Lung (tissue), 12 donors: ENCODE measurements around the gene LRFN3. TPM values are rescaled to one million over a fixed set of nuclear protein-coding genes. Genes with fewer than 3 reads are reported as not detected.

ENCODE experiments used
- ATAC-seq: fragments of 200-7000 bp; cut with Tn5 transposase; one replicate; pipeline ENCODE4 v1.9.1; 2020; ENCODE audit warnings: moderate number of reproducible peaks; ENCODE audit not compliant: insufficient read depth, low FRiP score
- DNase-seq, 3 donors: peaks; one replicate each; pipeline ENCODE4 v3.0.0-alpha.2; 2013 to 2017
- H3K27ac ChIP-seq, 2 donors: one replicate each; pipeline ENCODE4 v1.5.1; 2013; ENCODE audit warnings: mild to moderate bottlenecking in 2 of 2, moderate library complexity in 2 of 2, control low read depth in 1 of 2, inconsistent platforms in 1 of 2, low read depth in 1 of 2, low read length in 1 of 2
- H3K27me3 ChIP-seq, 3 donors: one replicate each; pipeline ENCODE4 v1.5.1; 2013; ENCODE audit warnings: low read length in 2 of 3; ENCODE audit not compliant: control insufficient read depth in 3 of 3, insufficient read depth in 3 of 3
- H3K36me3 ChIP-seq, 4 donors: one replicate each; pipeline ENCODE4 v1.5.1; 2013; ENCODE audit warnings: low read length in 4 of 4, mild to moderate bottlenecking in 1 of 4, moderate library complexity in 1 of 4; ENCODE audit not compliant: control insufficient read depth in 4 of 4, insufficient read depth in 4 of 4
- H3K4me1 ChIP-seq, 5 donors: one replicate each; pipeline ENCODE4 v1.5.1; 2013; ENCODE audit warnings: low read length in 5 of 5, mild to moderate bottlenecking in 2 of 5, moderate library complexity in 1 of 5; ENCODE audit not compliant: control insufficient read depth in 5 of 5, insufficient read depth in 5 of 5
- H3K4me3 ChIP-seq: one replicate; pipeline ENCODE4 v1.5.1; 2013; ENCODE audit warnings: mild to moderate bottlenecking, control low read depth, moderate library complexity
- H3K9ac ChIP-seq, 2 donors: one replicate each; pipeline ENCODE4 v1.5.1; 2013; ENCODE audit warnings: low read length in 2 of 2, control low read depth in 1 of 2; ENCODE audit not compliant: insufficient read depth in 1 of 2
- H3K9me3 ChIP-seq, 4 donors: one replicate each; pipeline ENCODE4 v1.5.1; 2013; ENCODE audit warnings: low read length in 3 of 4, mild to moderate bottlenecking in 1 of 4, moderate library complexity in 1 of 4; ENCODE audit not compliant: control insufficient read depth in 4 of 4, insufficient read depth in 3 of 4
- WGBS, 2 donors: extraction: QIAGEN DNeasy Blood & Tissue Kit; methylation state at CpG; one replicate each; pipeline ENCODE4 v1.1.7; 2013; 5-methylcytosine and 5-hydroxymethylcytosine counted together
- polyA plus RNA-seq, 2 donors: library from polyadenylated mRNA; stranded (reverse); fragments of 200-250 nt; gene quantifications; one replicate each; pipeline ENCODE4 v1.2.1, GENCODE V29; 2013
- total RNA-seq, 2 donors: library from RNA; depleted of rRNA in 1 of 2; stranded (reverse); fragments of >200 nt in 1 of 2; gene quantifications; one replicate each; pipeline ENCODE4 v1.2.1, GENCODE V29; 2014 to 2021
- TF ChIP-seq, protein P1 (sequence below): IDR thresholded peaks from 2 replicates; pipeline ENCODE4 v1.5.1; 2012; ENCODE audit warnings: mild to moderate bottlenecking; ENCODE audit errors: control extremely low read depth, extremely low read depth
- donor health status: control.
- donor health status: control.
- donor health status: Bipolar disorder and iron deficiency.
- donor health status: healthy.
- donor health status: DM: yes; HTN: yes; CAD: no.

LRFN3 gene
- total and polyA plus RNA-seq, 4 donors, result 3.6 to 14.0 (median 7.6) TPM

DNA sequence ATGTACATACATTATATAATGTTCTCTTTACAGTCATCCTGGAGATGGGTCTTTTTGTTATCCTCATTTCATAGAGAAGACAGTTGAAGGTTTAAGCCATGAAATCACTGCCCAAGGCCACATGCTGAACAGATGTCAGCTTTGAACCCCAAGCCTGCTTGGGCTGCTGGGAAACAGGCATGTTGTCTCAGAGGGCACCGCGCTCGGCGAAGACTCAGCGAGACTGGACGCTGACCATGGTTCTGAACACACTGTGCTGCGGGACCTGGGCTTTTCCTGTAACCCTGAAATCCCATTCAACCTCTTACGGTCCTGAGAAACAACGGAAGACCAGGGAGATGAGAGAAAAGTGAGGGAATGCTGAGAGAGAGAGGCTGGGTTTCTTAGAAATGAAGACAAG is 27.3 kb downstream of the LRFN3 start:
- no peak overlapping the region for H3K27ac ChIP-seq
- H3K27me3 ChIP-seq, result peaks cover 0 to 20% (median 13%) of the 10 kb centered on the region in 3 donors
- H3K36me3 ChIP-seq, result no peaks in the 10 kb centered on the region
- peaks cover 0 to 2% (median 0%) of the 10 kb centered on the region in 4 donors for H3K9me3 ChIP-seq
- peak; percentile 73 to 83 (median 74) for DNase-seq
- no peak for ATAC-seq
- 5 to 10% methylated on average over 9 of the region's 9 CpGs for WGBS, 2 donors
- peaks cover 0 to 5% (median 0%) of the 10 kb centered on the region in 5 donors for H3K4me1 ChIP-seq
- no peak overlapping the region for H3K9ac ChIP-seq
- TF ChIP-seq, protein P1, sequence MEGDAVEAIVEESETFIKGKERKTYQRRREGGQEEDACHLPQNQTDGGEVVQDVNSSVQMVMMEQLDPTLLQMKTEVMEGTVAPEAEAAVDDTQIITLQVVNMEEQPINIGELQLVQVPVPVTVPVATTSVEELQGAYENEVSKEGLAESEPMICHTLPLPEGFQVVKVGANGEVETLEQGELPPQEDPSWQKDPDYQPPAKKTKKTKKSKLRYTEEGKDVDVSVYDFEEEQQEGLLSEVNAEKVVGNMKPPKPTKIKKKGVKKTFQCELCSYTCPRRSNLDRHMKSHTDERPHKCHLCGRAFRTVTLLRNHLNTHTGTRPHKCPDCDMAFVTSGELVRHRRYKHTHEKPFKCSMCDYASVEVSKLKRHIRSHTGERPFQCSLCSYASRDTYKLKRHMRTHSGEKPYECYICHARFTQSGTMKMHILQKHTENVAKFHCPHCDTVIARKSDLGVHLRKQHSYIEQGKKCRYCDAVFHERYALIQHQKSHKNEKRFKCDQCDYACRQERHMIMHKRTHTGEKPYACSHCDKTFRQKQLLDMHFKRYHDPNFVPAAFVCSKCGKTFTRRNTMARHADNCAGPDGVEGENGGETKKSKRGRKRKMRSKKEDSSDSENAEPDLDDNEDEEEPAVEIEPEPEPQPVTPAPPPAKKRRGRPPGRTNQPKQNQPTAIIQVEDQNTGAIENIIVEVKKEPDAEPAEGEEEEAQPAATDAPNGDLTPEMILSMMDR, result no peak
- H3K4me3 ChIP-seq, result no peak overlapping the region

DNA sequence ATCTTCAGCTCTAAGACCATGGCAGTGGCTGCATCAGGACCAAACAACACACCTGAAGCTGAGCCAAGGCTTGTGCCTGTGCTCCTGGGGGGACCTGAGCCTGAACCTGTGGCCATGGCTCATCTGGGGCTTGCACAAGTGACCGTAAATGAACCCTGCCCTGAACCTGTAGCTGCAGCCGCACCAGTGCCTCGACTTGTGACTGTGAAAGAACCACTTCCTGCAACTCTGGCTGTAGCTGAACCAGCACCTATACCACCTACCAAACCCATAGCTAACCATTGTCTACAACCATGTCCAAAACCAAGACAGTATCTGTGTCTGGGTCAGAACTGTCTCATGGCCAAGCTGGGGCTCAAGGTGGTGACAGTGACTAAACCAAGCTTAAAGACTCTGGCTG is 30.6 kb downstream of the LRFN3 start:
- Histone ChIP-seq H3K4me1 (no peaks in the 10 kb centered on the region), H3K36me3 (no peaks in the 10 kb centered on the region), H3K9me3 (peaks cover 0 to 2% (median 0%) of the 10 kb centered on the region in 4 donors), H3K9ac (no peak overlapping the region), H3K27ac (no peak overlapping the region), H3K27me3 (peaks cover 0 to 3% (median 0%) of the 10 kb centered on the region in 3 donors), H3K4me3 (no peak overlapping the region)
- ATAC-seq (no peak), DNase-seq (no peak)
- WGBS, 2 donors, result 76 to 87% methylated on average over 3 of the region's 3 CpGs
- TF ChIP-seq, protein P1, result no peak

DNA sequence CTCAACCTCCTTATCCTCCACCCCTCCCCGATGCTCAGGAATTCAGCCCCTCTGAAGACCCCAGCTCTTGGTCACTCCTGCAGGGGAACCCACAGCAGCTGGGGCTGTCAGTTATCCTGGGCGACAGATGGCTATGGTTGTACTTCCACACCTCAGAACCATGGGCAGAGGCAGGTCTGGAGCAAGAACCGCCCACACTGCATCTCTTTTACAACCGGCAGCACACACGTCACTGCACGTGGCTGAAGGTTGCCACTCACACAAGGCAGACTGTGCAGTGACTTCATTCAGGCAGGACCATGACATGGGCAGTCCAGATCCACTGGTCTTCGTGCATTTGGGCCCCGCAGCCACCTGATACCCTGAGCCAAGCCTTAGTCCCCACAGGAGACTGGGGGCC is 37.3 kb downstream of the LRFN3 start:
- H3K27ac ChIP-seq, result no peak overlapping the region
- ATAC-seq, result no peak
- WGBS, 2 donors, result 38% methylated on average over 8 of the region's 8 CpGs
- peaks cover 0 to 2% (median 0%) of the 10 kb centered on the region in 3 donors for H3K27me3 ChIP-seq
- TF ChIP-seq, protein P1, result no peak
- no peaks in the 10 kb centered on the region for H3K4me1 ChIP-seq
- H3K9me3 ChIP-seq, result peaks cover 0 to 2% (median 0%) of the 10 kb centered on the region in 4 donors
- H3K9ac ChIP-seq, result no peak overlapping the region
- no peaks in the 10 kb centered on the region for H3K36me3 ChIP-seq
- no peak overlapping the region for H3K4me3 ChIP-seq
- DNase-seq, result no peak
